HL-60 (cell line): ENCODE results near the gene SORCS1.
"Not testable (repeated sequence)": the region's sequence is repeated elsewhere in the genome, so short reads cannot be mapped to it uniquely, and the experiment has no call there.

Experiments used
- DNase-seq, 2 experiments: peaks; one replicate each; pipeline ENCODE4 v3.0.0-alpha.2; 2010 to 2020; ENCODE audit warnings: low read depth in 1 of 2, low spot score in 1 of 2
- H3K27ac ChIP-seq: fragments of 250-450 bp; sonication (Bioruptor Pico); replicated peaks from 2 replicates; pipeline ENCODE4 v1.5.1; 2020; ENCODE audit warnings: mild to moderate bottlenecking, moderate library complexity
- H3K27me3 ChIP-seq: fragments of 250-450 bp; sonication (Bioruptor Pico); 2 replicates; pipeline ENCODE4 v1.5.1; 2021; ENCODE audit warnings: mild to moderate bottlenecking, moderate library complexity; ENCODE audit not compliant: insufficient read depth, poor library complexity, severe bottlenecking
- H3K4me3 ChIP-seq: replicated peaks from 2 replicates; pipeline ENCODE4 v1.5.1; 2011; ENCODE audit warnings: mild to moderate bottlenecking, control low read depth, low read length; ENCODE audit not compliant: insufficient read depth
- GABPA ChIP-seq: IDR thresholded peaks from 2 replicates; pipeline ENCODE4 v1.6.1; 2012; ENCODE audit warnings: low read depth
- POLR2AphosphoS5 ChIP-seq: IDR thresholded peaks from 2 replicates; pipeline ENCODE4 v1.6.1; 2012; ENCODE audit warnings: low read depth
- REST ChIP-seq: IDR thresholded peaks from 2 replicates; pipeline ENCODE4 v1.6.1; 2012; ENCODE audit warnings: low read depth; ENCODE audit not compliant: insufficient replicate concordance
- SPI1 ChIP-seq: IDR thresholded peaks from 2 replicates; pipeline ENCODE4 v1.6.1; 2012; ENCODE audit warnings: low read depth, mild to moderate bottlenecking, borderline replicate concordance
- TF ChIP-seq, protein P1 (sequence below): IDR thresholded peaks from one replicate; pipeline ENCODE4 v1.5.1; 2011; ENCODE audit warnings: low read length, control low read depth, inconsistent platforms; ENCODE audit not compliant: insufficient read depth

SORCS1 gene

GRCh38 chr10:106930751-106931150, 233.8 kb downstream of the SORCS1 start:
- H3K27ac ChIP-seq, result no peak overlapping the region
- no peak for DNase-seq
- TF ChIP-seq, protein P1, sequence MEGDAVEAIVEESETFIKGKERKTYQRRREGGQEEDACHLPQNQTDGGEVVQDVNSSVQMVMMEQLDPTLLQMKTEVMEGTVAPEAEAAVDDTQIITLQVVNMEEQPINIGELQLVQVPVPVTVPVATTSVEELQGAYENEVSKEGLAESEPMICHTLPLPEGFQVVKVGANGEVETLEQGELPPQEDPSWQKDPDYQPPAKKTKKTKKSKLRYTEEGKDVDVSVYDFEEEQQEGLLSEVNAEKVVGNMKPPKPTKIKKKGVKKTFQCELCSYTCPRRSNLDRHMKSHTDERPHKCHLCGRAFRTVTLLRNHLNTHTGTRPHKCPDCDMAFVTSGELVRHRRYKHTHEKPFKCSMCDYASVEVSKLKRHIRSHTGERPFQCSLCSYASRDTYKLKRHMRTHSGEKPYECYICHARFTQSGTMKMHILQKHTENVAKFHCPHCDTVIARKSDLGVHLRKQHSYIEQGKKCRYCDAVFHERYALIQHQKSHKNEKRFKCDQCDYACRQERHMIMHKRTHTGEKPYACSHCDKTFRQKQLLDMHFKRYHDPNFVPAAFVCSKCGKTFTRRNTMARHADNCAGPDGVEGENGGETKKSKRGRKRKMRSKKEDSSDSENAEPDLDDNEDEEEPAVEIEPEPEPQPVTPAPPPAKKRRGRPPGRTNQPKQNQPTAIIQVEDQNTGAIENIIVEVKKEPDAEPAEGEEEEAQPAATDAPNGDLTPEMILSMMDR, result no peak
- TF ChIP-seq SPI1 (no peak), POLR2AphosphoS5 (no peak), REST (no peak)
- no peak overlapping the region for H3K4me3 ChIP-seq
- H3K27me3 ChIP-seq, result no peaks in the 10 kb centered on the region

- Histone ChIP-seq H3K4me3 (no peak overlapping the region), H3K27me3 (no peaks in the 10 kb centered on the region), H3K27ac (no peak overlapping the region)
- no peak for DNase-seq
- TF ChIP-seq SPI1 (no peak), POLR2AphosphoS5 (no peak), GABPA (no peak), REST (no peak)
- TF ChIP-seq, protein P1, result no peak
Measured at GRCh38 chr10:106929291-106929895, 235.1 kb downstream of the SORCS1 start.

DNA sequence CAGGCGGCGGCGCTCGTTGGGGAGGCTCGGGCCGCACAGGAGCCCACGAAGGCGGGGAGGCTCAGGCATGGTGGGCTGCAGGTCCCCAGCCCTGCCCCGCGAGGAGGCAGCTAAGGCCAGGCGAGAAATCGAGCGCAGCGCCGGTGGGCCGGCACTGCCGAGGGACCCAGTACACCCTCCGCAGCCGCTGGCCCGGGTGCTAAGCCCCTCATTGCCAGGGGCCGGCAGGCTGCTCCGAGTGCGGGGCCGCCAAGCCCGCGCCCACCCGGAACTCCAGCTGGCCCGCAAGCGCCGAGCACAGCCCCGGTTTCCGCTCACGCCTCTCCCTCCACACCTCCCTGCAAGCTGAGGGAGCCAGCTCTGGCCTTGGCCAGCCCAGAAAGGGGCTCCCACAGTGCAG, 236.4 kb downstream of the SORCS1 start:
- H3K27me3 ChIP-seq, DNase-seq, H3K27ac ChIP-seq, H3K4me3 ChIP-seq: not testable (repeated sequence)

- Histone ChIP-seq H3K4me3 (no peak overlapping the region), H3K27me3 (no peaks in the 10 kb centered on the region), H3K27ac (no peak overlapping the region)
- no peak for DNase-seq
- TF ChIP-seq, protein P1, result no peak
- no peak for TF ChIP-seq GABPA
- no peak for TF ChIP-seq POLR2AphosphoS5
- TF ChIP-seq REST, result no peak
- TF ChIP-seq SPI1, result no peak
Measured at GRCh38 chr10:106925191-106925590, 239.3 kb downstream of the SORCS1 start.
